B cell (primary cell): Measurements from ENCODE around the gene TMEM244. TPM values are rescaled to one million over a fixed set of nuclear protein-coding genes. Genes with fewer than 3 reads are reported as not detected.

Source experiments
- ATAC-seq: fragments of 200-7000 bp; cut with Tn5 transposase; one replicate; pipeline ENCODE4 v1.10.0; 2021; ENCODE audit warnings: low read depth, mild to moderate bottlenecking, moderate number of reproducible peaks, moderate library complexity
- CTCF ChIA-PET: fragments of 350-600 bp; sonication (Branson Sonifier 250); formaldehyde crosslinking; loops from one replicate; lab custom pipeline; 2021; ENCODE audit warnings: antibody characterized with exemption, inconsistent platforms; lab: Charles Lee
- POLR2A ChIA-PET: fragments of 350-600 bp; sonication (Branson Sonifier 250); formaldehyde crosslinking; loops from one replicate; lab custom pipeline; 2021; ENCODE audit warnings: antibody characterized with exemption; lab: Charles Lee
- DNase-seq: peaks from one replicate; pipeline ENCODE4 v3.0.0; 2013
- H2AFZ ChIP-seq: 2 replicates; pipeline ENCODE4 v1.6.1; 2012; ENCODE audit warnings: mild to moderate bottlenecking, low read depth, low read length; ENCODE audit not compliant: insufficient read depth, poor library complexity, severe bottlenecking
- H3K27ac ChIP-seq, 2 donors: 1 replicate in 1 of 2; 2 replicates in 1 of 2; pipeline ENCODE4 v1.5.1; 2012 to 2013; ENCODE audit warnings: low read length in 2 of 2, mild to moderate bottlenecking in 2 of 2, moderate library complexity in 1 of 2
- H3K27me3 ChIP-seq, 4 experiments: fragments of 200-600 bp in 1 of 4; sonication (generic) in 1 of 4; replicated peaks in 1 of 4; 1 replicate in 2 of 4; 2 replicates in 2 of 4; pipeline versions ENCODE4 v1.6.1 to v1.7.0; 2013 to 2016; ENCODE audit warnings: low read length in 3 of 4, mild to moderate bottlenecking in 2 of 4, mixed read lengths in 1 of 4, moderate library complexity in 1 of 4; ENCODE audit not compliant: insufficient read depth in 4 of 4, control insufficient read depth in 3 of 4; ENCODE audit errors: control extremely low read depth in 1 of 4
- H3K36me3 ChIP-seq, 2 experiments: replicated peaks in 1 of 2; 1 replicate in 1 of 2; 2 replicates in 1 of 2; pipeline versions ENCODE4 v1.6.1 to v1.7.1; 2013; ENCODE audit warnings: low read length in 1 of 2; ENCODE audit not compliant: insufficient read depth in 2 of 2, control insufficient read depth in 1 of 2; ENCODE audit errors: control extremely low read depth in 1 of 2, extremely low read depth in 1 of 2
- H3K4me1 ChIP-seq, 2 donors: fragments of 200-600 bp in 1 of 2; sonication (generic) in 1 of 2; 1 replicate in 1 of 2; 2 replicates in 1 of 2; pipeline versions ENCODE4 v1.5.1 to v1.6.1; 2013 to 2017; ENCODE audit warnings: low read length in 2 of 2; ENCODE audit not compliant: control insufficient read depth in 2 of 2, insufficient read depth in 2 of 2
- H3K4me2 ChIP-seq: replicated peaks from 2 replicates; pipeline ENCODE3; 2012; ENCODE audit warnings: mild to moderate bottlenecking, low read depth, low read length; ENCODE audit not compliant: poor library complexity, severe bottlenecking
- H3K4me3 ChIP-seq, 5 experiments: fragments of 200-600 bp in 1 of 5; sonication (generic) in 1 of 5; 1 replicate in 3 of 5; 2 replicates in 2 of 5; pipeline versions ENCODE4 v1.5.1 to v1.7.0; 2011 to 2016; ENCODE audit warnings: low read length in 4 of 5, mild to moderate bottlenecking in 4 of 5, low read depth in 2 of 5, control low read depth in 1 of 5, moderate library complexity in 1 of 5; ENCODE audit not compliant: insufficient read depth in 1 of 5; ENCODE audit errors: control extremely low read depth in 1 of 5, extremely low read depth in 1 of 5
- H3K79me2 ChIP-seq: fragments of 200-600 bp; sonication (generic); one replicate; pipeline ENCODE4 v1.6.0; 2016; ENCODE audit warnings: low read length; ENCODE audit not compliant: control insufficient read depth, insufficient read depth
- H3K9ac ChIP-seq: fragments of 200-600 bp; sonication (generic); 2 replicates; pipeline ENCODE4 v1.6.1; 2017; ENCODE audit warnings: mild to moderate bottlenecking, low read length, moderate library complexity
- H3K9me3 ChIP-seq, 3 donors: one replicate each; pipeline versions ENCODE4 v1.6.1 to v1.7.1; 2013; ENCODE audit warnings: low read length in 2 of 3; ENCODE audit not compliant: control insufficient read depth in 2 of 3, insufficient read depth in 1 of 3; ENCODE audit errors: control extremely low read depth in 1 of 3
- H4K20me1 ChIP-seq: 2 replicates; pipeline ENCODE4 v1.6.0; 2012; ENCODE audit warnings: mild to moderate bottlenecking, low read length; ENCODE audit not compliant: insufficient read depth, control insufficient read depth, poor library complexity, severe bottlenecking
- H3K27ac Mint-ChIP-seq: one replicate; pipeline ENCODE4 v1.8.0; 2021; ENCODE audit warnings: mixed read lengths
- H3K27me3 Mint-ChIP-seq: one replicate; pipeline ENCODE4 v1.8.0; 2021; ENCODE audit warnings: mixed read lengths
- H3K4me1 Mint-ChIP-seq: one replicate; pipeline ENCODE4 v1.8.0; 2021; ENCODE audit warnings: mixed read lengths
- H3K4me3 Mint-ChIP-seq: one replicate; pipeline ENCODE4 v1.8.0; 2021; ENCODE audit warnings: mixed read lengths
- H3K9me3 Mint-ChIP-seq: one replicate; pipeline ENCODE4 v1.8.0; 2022; ENCODE audit warnings: mixed read lengths; ENCODE audit not compliant: insufficient read depth
- CTCF ChIP-seq: fragments of 200-600 bp; IDR thresholded peaks from one replicate; pipeline ENCODE4 v1.8.0; 2022; ENCODE audit warnings: antibody characterized with exemption, mild to moderate bottlenecking
- EZH2 ChIP-seq: IDR thresholded peaks from 2 replicates; pipeline ENCODE4 v1.6.1; 2012; ENCODE audit warnings: borderline replicate concordance, low read depth, mild to moderate bottlenecking, moderate library complexity, low read length; ENCODE audit not compliant: insufficient read depth, poor library complexity, severe bottlenecking
- WGBS: methylation state at CpG from one replicate; pipeline ENCODE4 v1.1.5; 2013; ENCODE audit warnings: missing lambda C conversion rate; ENCODE audit not compliant: insufficient coverage; 5-methylcytosine and 5-hydroxymethylcytosine counted together
- intact Hi-C: fragments of 100-400 bp; cut with micrococcal nuclease; formaldehyde crosslinking; loops from one replicate; pipeline ENCODE4 v1.10.0; 2022
- polyA plus RNA-seq: library from polyadenylated mRNA; depleted of rRNA; stranded (reverse); fragments of >200 nt; gene quantifications from 2 replicates; pipeline ENCODE4 v1.2.3, GENCODE V29; 2012
- total RNA-seq, 2 donors: library from RNA; stranded (reverse); fragments of 120-200 nt in 1 of 2; gene quantifications; 1 replicate in 1 of 2; 2 replicates in 1 of 2; pipeline versions ENCODE4 v1.2.3 to v1.2.4, GENCODE V29; 2013 to 2022

TMEM244 gene
- total and polyA plus RNA-seq, 2 donors (not counting 1 experiment from before 2014, with no cell fraction given), result not detected

DNA sequence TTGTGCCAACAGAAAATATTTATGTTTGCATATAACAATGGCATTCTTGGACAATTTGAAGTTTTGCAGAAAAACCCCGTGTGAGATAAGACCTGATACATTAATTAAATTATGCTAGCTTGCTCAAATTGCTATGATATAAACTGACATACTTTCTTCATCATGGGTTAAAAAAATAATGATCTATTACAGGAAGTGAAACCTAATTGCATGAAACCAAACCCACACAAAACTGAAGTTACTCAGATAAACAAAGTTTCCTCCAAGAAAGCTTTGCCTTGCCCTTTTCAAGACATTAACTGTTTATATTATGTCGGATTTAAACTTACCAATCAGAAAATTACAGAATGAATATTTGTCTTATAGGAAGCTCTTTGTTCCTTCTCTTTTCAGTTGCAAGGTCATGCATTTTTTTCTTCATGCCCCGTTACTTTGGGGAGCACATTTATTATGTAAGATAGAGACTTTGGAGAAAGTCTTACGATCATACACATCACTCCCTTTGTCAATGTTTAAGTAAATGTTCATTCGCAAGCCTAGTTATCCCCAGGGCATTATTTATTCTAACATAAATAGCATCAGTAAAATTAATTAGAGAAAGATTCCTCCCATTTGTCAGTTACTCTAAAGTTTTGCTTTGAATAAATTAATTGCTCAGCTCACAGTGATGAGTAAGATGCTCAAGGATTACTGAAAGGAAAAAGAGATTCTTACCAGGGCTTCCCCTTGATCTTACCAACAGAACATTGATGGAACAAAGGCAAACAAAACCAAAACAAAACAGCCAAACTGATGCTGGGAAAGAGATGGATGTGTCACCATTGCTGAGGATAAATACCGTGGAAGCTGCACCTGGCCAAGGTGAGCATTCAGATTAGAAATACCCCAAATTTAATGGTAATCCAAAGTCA is 14.8 kb upstream of the TMEM244 start:
- ATAC-seq, result peak; percentile 80
- intact Hi-C loops, result loop anchor here (1.0 kb wide), 1 partner anchor 8 kb away; no protein-coding TSS in a partner anchor

More for the DNA sequence above, 14.8 kb upstream of the TMEM244 start:
- no peaks in the 10 kb centered on the region for H4K20me1 ChIP-seq
- H3K4me3 ChIP-seq, result peak overlapping the region in 2 of 5 experiments; percentile 13 to 27
- H3K4me2 ChIP-seq, result peak overlapping the region; percentile 37
- CTCF ChIA-PET, result interaction anchor here (2.2 kb wide), 1 partner anchor 278 kb away, joined by 7 read pairs; no protein-coding TSS in a partner anchor
- Mint-ChIP-seq H3K4me3 (peak overlapping the region; percentile 75), H3K9me3 (no peaks in the 10 kb centered on the region), H3K27ac (peak overlapping the region; percentile 72), H3K27me3 (no peaks in the 10 kb centered on the region), H3K4me1 (peaks cover 31% of the 10 kb centered on the region)
- TF ChIP-seq CTCF (no peak), EZH2 (no peak)
- H3K79me2 ChIP-seq, result no peaks in the 10 kb centered on the region
- no peaks in the 10 kb centered on the region for H3K36me3 ChIP-seq
- DNase-seq, result peak; percentile 32
- peaks cover 13 to 16% of the 10 kb centered on the region in 2 donors for H3K4me1 ChIP-seq
- POLR2A ChIA-PET, result interaction anchor here (1.0 kb wide), 1 partner anchor 14 kb away, joined by 3 read pairs; no protein-coding TSS in a partner anchor
- peaks cover 0 to 3% (median 0%) of the 10 kb centered on the region in 3 donors for H3K9me3 ChIP-seq
- H3K9ac ChIP-seq, result no peak overlapping the region
- H2AFZ ChIP-seq, result no peak overlapping the region
- no CpG with 5 or more reads among the region's 6 CpGs for WGBS
- no peaks in the 10 kb centered on the region for H3K27me3 ChIP-seq
- H3K27ac ChIP-seq, result no peak overlapping the region
